ENCODE data around the gene NDST1.

Gene NDST1

DNA sequence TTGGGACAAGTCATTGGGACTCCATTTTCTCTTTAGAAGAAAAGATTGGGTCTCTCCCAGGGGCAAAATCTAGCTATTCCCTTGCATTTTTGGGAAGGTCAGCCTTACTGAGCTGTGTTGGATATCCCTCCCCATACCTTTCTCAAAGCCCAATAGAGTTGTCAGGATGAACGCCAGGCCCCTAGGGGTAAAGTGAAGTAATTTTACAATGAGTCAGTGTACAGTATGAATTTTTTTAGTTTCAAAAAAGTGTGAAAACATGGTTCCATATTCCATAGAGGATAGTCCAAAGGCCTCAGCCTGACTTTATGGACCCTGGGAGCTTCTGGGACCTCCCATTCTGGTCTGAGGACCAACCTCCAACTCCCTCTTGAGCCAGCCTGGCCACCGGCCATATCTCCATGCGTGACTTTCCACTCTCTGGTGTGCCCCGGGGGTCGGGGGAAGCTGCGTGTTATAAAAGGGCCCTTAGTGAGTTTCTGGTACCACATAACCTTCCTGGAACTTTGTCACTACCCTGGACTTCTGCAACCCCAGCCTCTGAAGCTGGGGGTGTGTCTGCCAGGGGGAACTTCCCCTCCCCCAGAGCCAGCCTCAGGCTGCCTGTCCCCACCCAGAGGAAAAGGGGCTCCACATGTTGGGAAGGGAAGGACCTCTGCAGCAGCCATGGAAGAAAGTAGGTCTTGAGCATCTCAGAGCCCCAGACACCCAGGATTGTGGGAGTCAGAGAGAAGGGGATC is 80.1 kb downstream of the NDST1 start:
- H3K27ac ChIP-seq (replicated peaks): no peak overlapping the region
- H3K27me3 ChIP-seq (ENCODE audit: insufficient read depth, poor library complexity, severe bottlenecking): no peaks in the 10 kb centered on the region

GRCh38 chr5:150588596-150588890 is 80.6 kb downstream of the NDST1 start:
- Histone ChIP-seq H3K27ac (replicated peaks) (no peak overlapping the region), H3K27me3 (ENCODE audit: insufficient read depth, poor library complexity, severe bottlenecking) (no peaks in the 10 kb centered on the region), H3K4me3 (replicated peaks; ENCODE audit: insufficient read depth, low read length) (no peak overlapping the region)
- no peak for DNase-seq (ENCODE audit: low read depth in 1 of 2, low spot score in 1 of 2)
- no peak for TF ChIP-seq CTCF (IDR thresholded peaks at IDR 0.05; ENCODE audit: insufficient read depth, low read length)
- TF ChIP-seq REST (IDR thresholded peaks at IDR 0.05; ENCODE audit: insufficient replicate concordance, low read depth): no peak
- TF ChIP-seq POLR2AphosphoS5 (IDR thresholded peaks at IDR 0.05; ENCODE audit: low read depth): no peak
- TF ChIP-seq GABPA (IDR thresholded peaks at IDR 0.05; ENCODE audit: low read depth): no peak
- no peak for TF ChIP-seq SPI1 (IDR thresholded peaks at IDR 0.05; ENCODE audit: borderline replicate concordance, low read depth)

More for the DNA sequence above, 80.1 kb downstream of the NDST1 start:
- no peak overlapping the region for H3K4me3 ChIP-seq (replicated peaks; ENCODE audit: insufficient read depth, low read length)
- DNase-seq (ENCODE audit: low read depth in 1 of 2, low spot score in 1 of 2): no peak
- no peak for TF ChIP-seq SPI1 (IDR thresholded peaks at IDR 0.05; ENCODE audit: borderline replicate concordance, low read depth)
- TF ChIP-seq POLR2AphosphoS5 (IDR thresholded peaks at IDR 0.05; ENCODE audit: low read depth): no peak
- TF ChIP-seq GABPA (IDR thresholded peaks at IDR 0.05; ENCODE audit: low read depth): no peak
- TF ChIP-seq REST (IDR thresholded peaks at IDR 0.05; ENCODE audit: insufficient replicate concordance, low read depth): no peak
- no peak for TF ChIP-seq CTCF (IDR thresholded peaks at IDR 0.05; ENCODE audit: insufficient read depth, low read length)

GRCh38 chr5:150589862-150590601 is 82.1 kb downstream of the NDST1 start:
- H3K27ac ChIP-seq (replicated peaks): no peak overlapping the region
- TF ChIP-seq GABPA (IDR thresholded peaks at IDR 0.05; ENCODE audit: low read depth) (no peak), SPI1 (IDR thresholded peaks at IDR 0.05; ENCODE audit: borderline replicate concordance, low read depth) (no peak), POLR2AphosphoS5 (IDR thresholded peaks at IDR 0.05; ENCODE audit: low read depth) (no peak), CTCF (IDR thresholded peaks at IDR 0.05; ENCODE audit: insufficient read depth, low read length) (no peak)
- DNase-seq (ENCODE audit: low read depth in 1 of 2, low spot score in 1 of 2): no peak
- H3K27me3 ChIP-seq (ENCODE audit: insufficient read depth, poor library complexity, severe bottlenecking): no peaks in the 10 kb centered on the region
- no peak overlapping the region for H3K4me3 ChIP-seq (replicated peaks; ENCODE audit: insufficient read depth, low read length)

Measured in HL-60 (cell line).